Mesangial cell (primary cell): ENCODE measurements around the gene UGT2B11. TPM values are rescaled to one million over a fixed set of nuclear protein-coding genes. Genes with fewer than 3 reads are reported as not detected.

Experiments
- total RNA-seq: library from RNA; depleted of rRNA; stranded (reverse); fragments of >200 nt; gene quantifications from 2 replicates; pipeline ENCODE4 v1.2.3, GENCODE V29; 2015

UGT2B11 gene
- not detected in 2 replicates for total RNA-seq

DNA sequence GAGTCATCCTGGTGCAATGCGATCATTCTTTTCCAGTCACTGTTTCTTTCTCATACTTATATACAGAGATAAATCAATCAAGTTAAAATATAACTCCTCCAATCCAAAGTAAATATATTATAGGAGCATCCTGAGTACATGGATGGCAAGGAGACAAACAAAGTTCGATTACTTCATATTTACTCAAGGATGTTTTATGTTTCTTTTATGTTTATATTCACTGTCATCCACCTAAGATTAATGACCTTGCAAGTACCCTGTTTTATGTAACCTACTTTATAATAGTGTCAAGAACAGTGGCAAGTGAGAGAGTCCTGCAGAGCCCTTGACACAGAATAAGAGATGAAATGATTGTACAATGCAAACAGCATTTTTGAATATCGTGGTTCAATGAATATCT, at the start of gene UGT2B11:
Gene UGT2B11 (minus strand): TSS at position 33 of the 400 bp plus-strand sequence. CDS start 26 bp downstream, at position 7.

Other genes with a start within 250 kb of the UGT2B11 start
- 50.4 and 185 TPM in 2 replicates for gene UGT2B7, start 118.3 kb downstream of the UGT2B11 start, total RNA-seq
- not detected in 2 replicates for gene UGT2B28, start 65.7 kb upstream of the UGT2B11 start, total RNA-seq